IMR-90 (cell line): ENCODE results near the gene NUP210.

Source experiments
- BHLHE40 ChIP-seq: fragments of 150-350 bp; IDR thresholded peaks from 2 replicates; pipeline ENCODE4 v1.6.1; 2016; ENCODE audit warnings: mild to moderate bottlenecking, low read depth, low read length
- CEBPB ChIP-seq: IDR thresholded peaks from 2 replicates; pipeline ENCODE4 v1.6.1; 2012; ENCODE audit warnings: low read depth, low read length, improper control_type of control experiment
- CTCF ChIP-seq: conservative IDR thresholded peaks from 2 replicates; pipeline ENCODE4 v1.5.1; 2012; ENCODE audit warnings: mild to moderate bottlenecking, low read depth, low read length, improper control_type of control experiment
- ELK1 ChIP-seq: fragments of 150-350 bp; IDR thresholded peaks from 2 replicates; pipeline ENCODE4 v1.6.1; 2016; ENCODE audit warnings: low read depth, mild to moderate bottlenecking, low read length, moderate library complexity, borderline replicate concordance
- FOS ChIP-seq: fragments of 150-350 bp; IDR thresholded peaks from 2 replicates; pipeline ENCODE4 v1.6.1; 2016; ENCODE audit warnings: low read depth, low read length
- MAFK ChIP-seq: IDR thresholded peaks from 2 replicates; pipeline ENCODE4 v1.6.1; 2012; ENCODE audit warnings: low read depth, low read length, improper control_type of control experiment
- MAZ ChIP-seq: IDR thresholded peaks from 2 replicates; pipeline ENCODE4 v1.6.1; 2012; ENCODE audit warnings: low read depth, mild to moderate bottlenecking, low read length, improper control_type of control experiment, moderate library complexity, borderline replicate concordance
- MXI1 ChIP-seq: IDR thresholded peaks from 2 replicates; pipeline ENCODE4 v1.6.1; 2012; ENCODE audit warnings: low read depth, mild to moderate bottlenecking, low read length, moderate library complexity, borderline replicate concordance
- POLR2A ChIP-seq: IDR thresholded peaks from 2 replicates; pipeline ENCODE4 v1.6.1; 2012; ENCODE audit warnings: mild to moderate bottlenecking, low read depth, low read length
- RAD21 ChIP-seq: IDR thresholded peaks from 2 replicates; pipeline ENCODE4 v1.6.1; 2012; ENCODE audit warnings: low read length, improper control_type of control experiment
- RCOR1 ChIP-seq: IDR thresholded peaks from 2 replicates; pipeline ENCODE4 v1.6.1; 2012; ENCODE audit warnings: mild to moderate bottlenecking, low read length, improper control_type of control experiment; ENCODE audit not compliant: insufficient replicate concordance
- RFX5 ChIP-seq: IDR thresholded peaks from 2 replicates; pipeline ENCODE4 v1.8.0; 2012; ENCODE audit warnings: low read depth, mild to moderate bottlenecking, low read length, moderate library complexity
- SMC3 ChIP-seq: fragments of 150-350 bp; IDR thresholded peaks from 2 replicates; pipeline ENCODE4 v1.6.1; 2016; ENCODE audit warnings: low read depth, mild to moderate bottlenecking, antibody characterized with exemption, low read length, moderate library complexity
- USF2 ChIP-seq: fragments of 150-350 bp; IDR thresholded peaks from 2 replicates; pipeline ENCODE4 v1.6.1; 2017; ENCODE audit warnings: mild to moderate bottlenecking, antibody characterized with exemption, low read length, low read depth

GRCh38 chr3:13268961-13269441, 151.1 kb downstream of the NUP210 start:
- TF ChIP-seq CTCF, result no peak
- no peak for TF ChIP-seq POLR2A
- no peak for TF ChIP-seq RAD21
- no peak for TF ChIP-seq ELK1
- no peak for TF ChIP-seq BHLHE40
- no peak for TF ChIP-seq FOS
- no peak for TF ChIP-seq SMC3
- TF ChIP-seq RCOR1, result no peak
- TF ChIP-seq CEBPB, result no peak
- no peak for TF ChIP-seq USF2
- TF ChIP-seq RFX5, result no peak
- TF ChIP-seq MAZ, result no peak
- no peak for TF ChIP-seq MAFK
- no peak for TF ChIP-seq MXI1
